Urinary bladder (tissue), 4 donors: ENCODE measurements around the gene SPON2. TPM values are rescaled to one million over a fixed set of nuclear protein-coding genes. Genes with fewer than 3 reads are reported as not detected.

ENCODE experiments used
- DNase-seq: peaks from one replicate; pipeline ENCODE4 v3.0.0-alpha.2; 2015; ENCODE audit errors: extremely low spot score
- H3K27ac ChIP-seq: one replicate; pipeline ENCODE4 v1.5.1; 2013; ENCODE audit warnings: low read depth, mild to moderate bottlenecking, moderate library complexity
- H3K36me3 ChIP-seq: one replicate; pipeline ENCODE4 v1.6.1; 2013; ENCODE audit warnings: mild to moderate bottlenecking, moderate library complexity; ENCODE audit not compliant: insufficient read depth
- H3K4me1 ChIP-seq: one replicate; pipeline ENCODE4 v1.6.1; 2013; ENCODE audit warnings: mild to moderate bottlenecking, moderate library complexity; ENCODE audit not compliant: insufficient read depth
- H3K4me3 ChIP-seq: one replicate; pipeline ENCODE4 v1.5.1; 2013; ENCODE audit warnings: low read depth, low read length
- WGBS: extraction: QIAGEN DNeasy Blood & Tissue Kit; methylation state at CpG from one replicate; pipeline ENCODE4 v1.1.7; 2013; 5-methylcytosine and 5-hydroxymethylcytosine counted together
- polyA plus RNA-seq: library from polyadenylated mRNA; stranded (reverse); fragments of 200-250 nt; gene quantifications from one replicate; pipeline ENCODE4 v1.2.3, GENCODE V29; 2013
- total RNA-seq: library from RNA; depleted of rRNA; stranded (reverse); fragments of >200 nt; gene quantifications from one replicate; pipeline ENCODE4 v1.2.3, GENCODE V29; 2014
- donor health status: healthy with polysubstance abuse.
- donor health status: healthy.

The SPON2 gene
- total and polyA plus RNA-seq, 2 donors = 119 to 123 TPM

GRCh38 chr4:1194010-1194900 is 21.9 kb upstream of the SPON2 start:
- 38% methylated on average over 52 of the region's 52 CpGs for WGBS
- Histone ChIP-seq H3K27ac (peak overlapping the region; percentile 77), H3K4me3 (no peak overlapping the region), H3K4me1 (no peaks in the 10 kb centered on the region), H3K36me3 (no peaks in the 10 kb centered on the region)
- DNase-seq = no peak

- Histone ChIP-seq H3K4me1 (no peaks in the 10 kb centered on the region), H3K4me3 (no peak overlapping the region), H3K36me3 (no peaks in the 10 kb centered on the region), H3K27ac (peak overlapping the region; percentile 77)
- no peak for DNase-seq
- 58% methylated on average over 28 of the region's 28 CpGs for WGBS
These were observed 21.0 kb upstream of the SPON2 start for GRCh38 chr4:1193206-1194009.

GRCh38 chr4:1192493-1193205 is 20.3 kb upstream of the SPON2 start:
- whole genome bisulfite sequencing = 43% methylated on average over 13 of the region's 13 CpGs
- peak overlapping the region; percentile 46 for H3K27ac ChIP-seq
- no peak for DNase-seq
- H3K36me3 ChIP-seq = no peaks in the 10 kb centered on the region
- H3K4me3 ChIP-seq = no peak overlapping the region
- H3K4me1 ChIP-seq = no peaks in the 10 kb centered on the region

GRCh38 chr4:1192091-1192492 is 19.7 kb upstream of the SPON2 start:
- H3K36me3 ChIP-seq = no peaks in the 10 kb centered on the region
- 19% methylated on average over 4 of the region's 4 CpGs for WGBS
- no peaks in the 10 kb centered on the region for H3K4me1 ChIP-seq
- peak overlapping the region; percentile 73 for H3K27ac ChIP-seq
- no peak overlapping the region for H3K4me3 ChIP-seq
- peak; percentile 74 for DNase-seq

- no peak for DNase-seq
- H3K36me3 ChIP-seq = no peaks in the 10 kb centered on the region
- peak overlapping the region; percentile 73 for H3K27ac ChIP-seq
- no peaks in the 10 kb centered on the region for H3K4me1 ChIP-seq
- no peak overlapping the region for H3K4me3 ChIP-seq
- 72% methylated on average over 5 of the region's 5 CpGs for WGBS
These were observed 19.2 kb upstream of the SPON2 start for GRCh38 chr4:1191621-1192020.

- no peak for DNase-seq
- WGBS = 60% methylated on average over 1 of the region's 1 CpG
These were observed 14.8 kb upstream of the SPON2 start for GRCh38 chr4:1187182-1187581.

GRCh38 chr4:1183985-1184773 is 11.8 kb upstream of the SPON2 start:
- no peaks in the 10 kb centered on the region for H3K36me3 ChIP-seq
- no peaks in the 10 kb centered on the region for H3K4me1 ChIP-seq
- H3K27ac ChIP-seq = no peak overlapping the region
- no peak overlapping the region for H3K4me3 ChIP-seq
- DNase-seq = no peak
- 67% methylated on average over 6 of the region's 6 CpGs for WGBS

More at GRCh38 chr4:1187182-1187581, 14.8 kb upstream of the SPON2 start:
- H3K4me1 ChIP-seq = no peaks in the 10 kb centered on the region
- H3K36me3 ChIP-seq = no peaks in the 10 kb centered on the region
- H3K27ac ChIP-seq = no peak overlapping the region
- H3K4me3 ChIP-seq = no peak overlapping the region

GRCh38 chr4:1182313-1182712 is 9.9 kb upstream of the SPON2 start:
- no peak overlapping the region for H3K4me3 ChIP-seq
- no peak overlapping the region for H3K27ac ChIP-seq
- DNase-seq = no peak
- H3K36me3 ChIP-seq = no peaks in the 10 kb centered on the region
- no peaks in the 10 kb centered on the region for H3K4me1 ChIP-seq

GRCh38 chr4:1180663-1181062 is 8.3 kb upstream of the SPON2 start:
- no peak for DNase-seq
- Histone ChIP-seq H3K4me1 (no peaks in the 10 kb centered on the region), H3K36me3 (no peaks in the 10 kb centered on the region), H3K4me3 (no peak overlapping the region), H3K27ac (no peak overlapping the region)

GRCh38 chr4:1179976-1180375 is 7.6 kb upstream of the SPON2 start:
- 95% methylated on average over 1 of the region's 1 CpG for WGBS
- DNase-seq = no peak
- Histone ChIP-seq H3K4me1 (no peaks in the 10 kb centered on the region), H3K36me3 (no peaks in the 10 kb centered on the region), H3K27ac (no peak overlapping the region), H3K4me3 (no peak overlapping the region)

GRCh38 chr4:1179089-1179441 is 6.7 kb upstream of the SPON2 start:
- WGBS = 67% methylated on average over 7 of the region's 7 CpGs
- Histone ChIP-seq H3K27ac (no peak overlapping the region), H3K4me1 (no peaks in the 10 kb centered on the region), H3K4me3 (no peak overlapping the region), H3K36me3 (no peaks in the 10 kb centered on the region)
- DNase-seq = no peak

GRCh38 chr4:1178300-1179088 is 6.1 kb upstream of the SPON2 start:
- no peaks in the 10 kb centered on the region for H3K4me1 ChIP-seq
- no peak for DNase-seq
- H3K4me3 ChIP-seq = no peak overlapping the region
- H3K27ac ChIP-seq = no peak overlapping the region
- WGBS = 90% methylated on average over 11 of the region's 11 CpGs
- H3K36me3 ChIP-seq = no peaks in the 10 kb centered on the region
